ENCODE measurements around the gene NFKBIA. TPM values are rescaled to one million over a fixed set of nuclear protein-coding genes. Genes with fewer than 3 reads are reported as not detected.

The NFKBIA gene
- total RNA-seq, 1 donor, result 252 TPM

DNA sequence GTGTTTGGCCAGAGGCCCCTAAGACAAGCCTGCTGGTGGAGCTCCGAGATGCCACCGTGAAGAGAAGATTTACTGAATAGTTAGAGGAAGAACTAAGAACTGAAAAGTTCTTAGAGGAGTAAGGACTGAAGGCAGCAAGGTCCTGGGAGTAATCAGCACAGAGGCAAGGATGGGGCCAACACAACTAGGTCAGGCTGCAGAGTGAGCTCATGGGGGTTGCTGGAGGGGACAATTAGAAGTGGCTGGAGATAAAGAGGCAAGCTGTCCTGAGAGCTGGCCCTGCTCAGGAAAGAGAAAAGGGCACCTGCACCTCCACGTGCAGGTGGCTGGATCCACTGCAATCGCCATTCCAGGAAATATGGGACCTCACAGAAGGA lies 52.7 kb downstream of the NFKBIA start:
- no peak for TF ChIP-seq CTCF (IDR thresholded peaks at IDR 0.05; ENCODE audit: insufficient read depth, low read depth, low read length)

More for the DNA sequence above, 52.7 kb downstream of the NFKBIA start:
- H3K4me3 ChIP-seq (ENCODE audit: low read depth, low read length), result no peak overlapping the region
- no peak for DNase-seq (ENCODE audit: low read depth)

Other genes with a start within 250 kb of the NFKBIA start
- 217 and 256 TPM in 2 replicates for gene PSMA6, start 112.4 kb downstream of the NFKBIA start, total RNA-seq
- not detected in 2 replicates for gene INSM2, start 129.4 kb upstream of the NFKBIA start, total RNA-seq

Measured in fibroblast of villous mesenchyme (primary cell).